Activated CD8-positive, alpha-beta T cell treated with anti-CD3 and anti-CD28 coated beads for 36 hours (primary cell): Measurements from ENCODE around the gene ADPRS. TPM values are rescaled to one million over a fixed set of nuclear protein-coding genes. Genes with fewer than 3 reads are reported as not detected.

ENCODE experiments used
- ATAC-seq: fragments of 200-7000 bp; cut with Tn5 transposase; one replicate; pipeline ENCODE4 v1.10.0; 2021; ENCODE audit warnings: mild to moderate bottlenecking, moderate library complexity
- CTCF ChIA-PET: fragments of 350-600 bp; sonication (Branson Sonifier 250); formaldehyde crosslinking; loops from one replicate; lab custom pipeline; 2021; ENCODE audit warnings: antibody characterized with exemption; lab: Charles Lee
- POLR2A ChIA-PET: fragments of 350-600 bp; sonication (Branson Sonifier 250); formaldehyde crosslinking; loops from one replicate; lab custom pipeline; 2021; ENCODE audit warnings: antibody characterized with exemption; lab: Charles Lee
- DNase-seq: peaks from one replicate; pipeline ENCODE4 v3.0.0-alpha.2; 2020
- H3K27ac Mint-ChIP-seq: one replicate; pipeline ENCODE4 v1.8.0; 2021; ENCODE audit warnings: mild to moderate bottlenecking, mixed read lengths
- H3K27me3 Mint-ChIP-seq: one replicate; pipeline ENCODE4 v1.8.0; 2021; ENCODE audit warnings: mixed read lengths
- H3K36me3 Mint-ChIP-seq: one replicate; pipeline ENCODE4 v1.8.0; 2021; ENCODE audit warnings: low read depth, mixed read lengths
- H3K4me1 Mint-ChIP-seq: one replicate; pipeline ENCODE4 v1.8.0; 2021; ENCODE audit warnings: low read depth, mixed read lengths
- H3K4me3 Mint-ChIP-seq: one replicate; pipeline ENCODE4 v1.8.0; 2021; ENCODE audit warnings: mild to moderate bottlenecking, moderate library complexity, mixed read lengths
- H3K9me3 Mint-ChIP-seq: one replicate; pipeline ENCODE4 v1.8.0; 2021; ENCODE audit warnings: mixed read lengths
- CTCF ChIP-seq: fragments of 200-600 bp; IDR thresholded peaks from one replicate; pipeline ENCODE4 v1.8.0; 2022; ENCODE audit warnings: antibody characterized with exemption, mild to moderate bottlenecking
- intact Hi-C: fragments of 100-400 bp; cut with micrococcal nuclease; formaldehyde crosslinking; loops from one replicate; pipeline ENCODE4 v1.10.0; 2022
- total RNA-seq, 2 experiments: library from RNA; stranded (reverse); gene quantifications; one replicate each; pipeline ENCODE4 v1.2.3, GENCODE V29; 2021

The ADPRS gene
- total RNA-seq, 2 experiments from 2014 or later = 52.7 to 54.9 TPM

GRCh38 chr1:36123356-36123755, 34.7 kb downstream of the ADPRS start:
- H3K27ac Mint-ChIP-seq = peak overlapping the region; percentile 60
- peaks cover 29% of the 10 kb centered on the region for H3K27me3 Mint-ChIP-seq
- peak overlapping the region; percentile 39 for H3K4me3 Mint-ChIP-seq
- peak; percentile 57 for DNase-seq
- POLR2A ChIA-PET = interaction anchor here (0.9 kb wide), 1 partner anchor 18 kb away, joined by 3 read pairs; no protein-coding TSS in a partner anchor
- intact Hi-C loops = no loop called here
- TF ChIP-seq CTCF = no peak
- CTCF ChIA-PET = interaction anchor here (1.5 to 1.6 kb wide), 2 partner anchors 10 to 12 kb away, joined by 3 to 5 read pairs; no protein-coding TSS in a partner anchor
- ATAC-seq = peak; percentile 67
- H3K36me3 Mint-ChIP-seq = no peaks in the 10 kb centered on the region
- H3K9me3 Mint-ChIP-seq = no peaks in the 10 kb centered on the region
- peaks cover 25% of the 10 kb centered on the region for H3K4me1 Mint-ChIP-seq

- CTCF ChIA-PET = interaction anchor here (1.0 kb wide), 1 partner anchor 63 kb away, joined by 3 read pairs; no protein-coding TSS in a partner anchor
- ATAC-seq = no peak
These were observed 35.9 kb downstream of the ADPRS start for GRCh38 chr1:36124404-36125128.

GRCh38 chr1:36125129-36125991, 36.7 kb downstream of the ADPRS start, which contains the start of gene COL8A2:
Gene COL8A2 (minus strand): TSS chr1:36125222. CDS start chr1:36100242, 24,980 bp downstream.
- POLR2A ChIA-PET = no interaction called here
- peaks cover 29% of the 10 kb centered on the region for H3K27me3 Mint-ChIP-seq
- H3K4me3 Mint-ChIP-seq = peak within 1 kb of the TSS; percentile 39
- CTCF ChIA-PET = interaction anchor here (1.0 kb wide), 1 partner anchor 63 kb away, joined by 3 read pairs; no protein-coding TSS in a partner anchor
- no peaks in the 10 kb centered on the region for H3K36me3 Mint-ChIP-seq
- TF ChIP-seq CTCF = no peak
- no peak within 1 kb of the TSS for H3K27ac Mint-ChIP-seq
- intact Hi-C loops = no loop called here
- H3K9me3 Mint-ChIP-seq = no peaks in the 10 kb centered on the region
- DNase-seq (no peak), ATAC-seq (no peak)
- H3K4me1 Mint-ChIP-seq = peaks cover 25% of the 10 kb centered on the region

More at GRCh38 chr1:36124404-36125128, 35.9 kb downstream of the ADPRS start:
- Mint-ChIP-seq H3K36me3 (no peaks in the 10 kb centered on the region), H3K4me3 (peak overlapping the region; percentile 39), H3K9me3 (no peaks in the 10 kb centered on the region), H3K4me1 (peaks cover 25% of the 10 kb centered on the region), H3K27ac (no peak overlapping the region), H3K27me3 (peaks cover 29% of the 10 kb centered on the region)
- POLR2A ChIA-PET = interaction anchor here (0.9 kb wide), 1 partner anchor 17 kb away, joined by 3 read pairs; no protein-coding TSS in a partner anchor
- TF ChIP-seq CTCF = no peak
- intact Hi-C loops = no loop called here
- no peak for DNase-seq

GRCh38 chr1:36126005-36126716, 37.5 kb downstream of the ADPRS start:
- peaks cover 29% of the 10 kb centered on the region for H3K27me3 Mint-ChIP-seq
- CTCF ChIA-PET = interaction anchor here (1.0 kb wide), 1 partner anchor 62 kb away, joined by 3 read pairs; no protein-coding TSS in a partner anchor
- H3K4me1 Mint-ChIP-seq = peaks cover 25% of the 10 kb centered on the region
- ATAC-seq (no peak), DNase-seq (no peak)
- intact Hi-C loops = no loop called here
- POLR2A ChIA-PET = no interaction called here
- H3K9me3 Mint-ChIP-seq = no peaks in the 10 kb centered on the region
- H3K4me3 Mint-ChIP-seq = no peak overlapping the region
- H3K36me3 Mint-ChIP-seq = no peaks in the 10 kb centered on the region
- no peak overlapping the region for H3K27ac Mint-ChIP-seq
- TF ChIP-seq CTCF = no peak
